Lower leg skin (tissue), 4 donors: ENCODE measurements around the gene GHRHR. TPM values are rescaled to one million over a fixed set of nuclear protein-coding genes. Genes with fewer than 3 reads are reported as not detected.

ENCODE experiments used
- DNase-seq, 2 donors: peaks; one replicate each; pipeline ENCODE4 v3.0.0-alpha.2; 2019; ENCODE audit warnings: low spot score in 2 of 2
- H3K4me3 ChIP-seq: fragments of 200-600 bp; sonication (generic); 2 replicates; pipeline ENCODE4 v1.5.1; 2017; ENCODE audit warnings: mild to moderate bottlenecking, low read depth; ENCODE audit not compliant: poor library complexity, severe bottlenecking
- CTCF ChIP-seq, 3 donors: fragments of 450-650 bp; IDR thresholded peaks; one replicate each; pipeline ENCODE4 v1.5.1; 2016; ENCODE audit warnings: antibody characterized with exemption in 3 of 3, mild to moderate bottlenecking in 3 of 3, moderate library complexity in 2 of 3
- POLR2A ChIP-seq, 2 donors: fragments of 450-650 bp; IDR thresholded peaks; one replicate each; pipeline ENCODE4 v1.6.1; 2016 to 2017; ENCODE audit warnings: antibody characterized with exemption in 2 of 2, mild to moderate bottlenecking in 1 of 2, moderate library complexity in 1 of 2
- WGBS, 2 donors: methylation state at CpG; one replicate each; pipeline ENCODE4 v1.1.5; 2018; 5-methylcytosine and 5-hydroxymethylcytosine counted together
- intact Hi-C: fragments of 100-400 bp; cut with DNase I; formaldehyde crosslinking; loops from one replicate; pipeline ENCODE4 v1.15.0; 2023; ENCODE audit warnings: low total_unique reads
- total RNA-seq, 4 donors: library from RNA; depleted of rRNA; stranded (reverse); fragments of >200 nt; gene quantifications; one replicate each; pipeline ENCODE4 v1.1.0, GENCODE V29; 2016

The GHRHR gene
- total RNA-seq, 4 donors from 2014 or later: not detected

DNA sequence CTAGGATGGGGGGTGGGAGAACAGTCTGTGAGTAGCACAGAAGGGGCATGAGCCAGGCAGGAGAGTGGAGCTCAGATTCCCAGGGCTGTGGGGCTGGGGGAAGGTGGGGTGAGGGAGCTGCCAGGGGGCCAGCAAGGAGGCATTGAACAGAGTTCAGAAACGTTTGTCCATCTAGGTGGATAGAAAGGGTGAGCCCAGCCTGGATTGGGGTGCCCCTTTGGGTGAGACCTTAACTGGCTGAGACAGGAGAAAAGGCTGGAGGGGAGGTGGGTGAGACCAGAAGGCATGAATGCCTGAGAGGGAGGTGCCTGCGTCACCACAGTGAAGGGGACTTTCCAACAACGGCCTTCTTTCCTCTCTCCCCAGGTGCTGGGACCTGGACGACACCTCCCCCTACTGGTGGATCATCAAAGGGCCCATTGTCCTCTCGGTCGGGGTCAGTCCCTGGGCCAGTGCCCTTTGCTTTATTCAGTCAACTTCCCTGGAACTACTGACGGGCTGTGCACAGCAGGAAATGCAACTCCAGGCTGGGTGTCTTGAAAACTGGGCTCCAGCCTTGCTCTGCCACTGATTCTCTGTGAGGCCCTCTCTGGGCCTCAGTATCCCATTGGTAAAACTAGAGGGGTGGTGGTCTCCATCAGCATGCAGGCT lies 11.0 kb downstream of the GHRHR start:
- DNase-seq: peak in 1 of 2 donors; percentile 82
- intact Hi-C loops: loop anchor here (5.0 kb wide), 1 partner anchor 177 kb away; no protein-coding TSS in a partner anchor
- no peak overlapping the region for H3K4me3 ChIP-seq
- WGBS, 2 donors: 19 to 26% methylated on average over 6 to 7 of the region's 7 CpGs
- no peak for TF ChIP-seq POLR2A (IDR thresholded peaks at IDR 0.05)
- no peak for TF ChIP-seq CTCF (IDR thresholded peaks at IDR 0.05)

GRCh38 chr7:30975256-30975899 lies 11.6 kb downstream of the GHRHR start:
- 83% methylated on average over 5 of the region's 5 CpGs for WGBS, 2 donors

GRCh38 chr7:30976381-30976780 lies 12.6 kb downstream of the GHRHR start:
- H3K4me3 ChIP-seq: no peak overlapping the region
- TF ChIP-seq POLR2A (IDR thresholded peaks at IDR 0.05) (no peak), CTCF (IDR thresholded peaks at IDR 0.05) (no peak)
- WGBS, 2 donors: 72 to 83% methylated on average over 5 of the region's 5 CpGs
- DNase-seq: peak in 1 of 2 donors; percentile 70
- intact Hi-C loops: loop anchor here (5.0 kb wide), 1 partner anchor 179 kb away; no protein-coding TSS in a partner anchor

More at GRCh38 chr7:30975256-30975899, 11.6 kb downstream of the GHRHR start:
- no peak for TF ChIP-seq CTCF (IDR thresholded peaks at IDR 0.05)
- TF ChIP-seq POLR2A (IDR thresholded peaks at IDR 0.05): no peak
- intact Hi-C loops: loop anchor here (5.0 kb wide), 1 partner anchor 178 kb away; no protein-coding TSS in a partner anchor
- DNase-seq: peak in 1 of 2 donors; percentile 81
- no peak overlapping the region for H3K4me3 ChIP-seq

- peak in 1 of 2 donors; percentile 80 for DNase-seq
- 0 to 82% methylated on average over 1 of the region's 1 CpG for WGBS, 2 donors
- no peak overlapping the region for H3K4me3 ChIP-seq
- TF ChIP-seq POLR2A (IDR thresholded peaks at IDR 0.05) (no peak), CTCF (IDR thresholded peaks at IDR 0.05) (no peak)
- intact Hi-C loops: loop anchor here (5.0 kb wide), 1 partner anchor 180 kb away; no protein-coding TSS in a partner anchor
These were observed 13.5 kb downstream of the GHRHR start for GRCh38 chr7:30977222-30977621.

GRCh38 chr7:30977896-30978564 lies 14.3 kb downstream of the GHRHR start:
- TF ChIP-seq CTCF (IDR thresholded peaks at IDR 0.05) (no peak), POLR2A (IDR thresholded peaks at IDR 0.05) (no peak)
- DNase-seq: peak in 1 of 2 donors; percentile 68
- WGBS, 2 donors: 37 to 43% methylated on average over 9 of the region's 9 CpGs
- H3K4me3 ChIP-seq: no peak overlapping the region
- intact Hi-C loops: loop anchor here (5.0 kb wide), 1 partner anchor 181 kb away; no protein-coding TSS in a partner anchor
